DMS79 treated with DMSO at 0.1 percent for 48 hours (cell line): ENCODE measurements around the gene ZNF500.
A peak's percentile ranks its signal among the peaks of the same experiment; 100 is the strongest.
"Not testable (repeated sequence)": the region's sequence is repeated elsewhere in the genome, so short reads cannot be mapped to it uniquely, and the experiment has no call there.

Experiments
- DNase-seq: peaks from one replicate; lab custom pipeline; 2025; lab: John Stamatoyannopoulos, UW

Gene ZNF500

DNA sequence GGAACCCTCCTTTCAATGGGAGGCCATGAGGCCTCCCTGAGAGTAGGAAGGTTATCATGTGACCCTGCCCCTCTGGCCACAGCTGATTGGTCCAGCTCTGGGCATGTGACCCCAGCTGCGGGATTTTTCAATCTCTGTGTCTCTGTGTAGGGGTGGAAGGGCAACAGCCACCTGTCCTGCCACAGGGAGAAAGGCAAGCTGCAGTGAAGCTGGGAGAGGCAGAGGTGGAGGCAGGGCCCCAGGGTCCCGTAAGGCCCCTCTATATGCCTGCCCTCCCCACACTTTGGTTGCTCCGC, 21.7 kb downstream of the ZNF500 start:
- no peak for DNase-seq

- DNase-seq, result no peak
Observed at GRCh38 chr16:4744555-4745273, 22.2 kb downstream of the ZNF500 start.

DNA sequence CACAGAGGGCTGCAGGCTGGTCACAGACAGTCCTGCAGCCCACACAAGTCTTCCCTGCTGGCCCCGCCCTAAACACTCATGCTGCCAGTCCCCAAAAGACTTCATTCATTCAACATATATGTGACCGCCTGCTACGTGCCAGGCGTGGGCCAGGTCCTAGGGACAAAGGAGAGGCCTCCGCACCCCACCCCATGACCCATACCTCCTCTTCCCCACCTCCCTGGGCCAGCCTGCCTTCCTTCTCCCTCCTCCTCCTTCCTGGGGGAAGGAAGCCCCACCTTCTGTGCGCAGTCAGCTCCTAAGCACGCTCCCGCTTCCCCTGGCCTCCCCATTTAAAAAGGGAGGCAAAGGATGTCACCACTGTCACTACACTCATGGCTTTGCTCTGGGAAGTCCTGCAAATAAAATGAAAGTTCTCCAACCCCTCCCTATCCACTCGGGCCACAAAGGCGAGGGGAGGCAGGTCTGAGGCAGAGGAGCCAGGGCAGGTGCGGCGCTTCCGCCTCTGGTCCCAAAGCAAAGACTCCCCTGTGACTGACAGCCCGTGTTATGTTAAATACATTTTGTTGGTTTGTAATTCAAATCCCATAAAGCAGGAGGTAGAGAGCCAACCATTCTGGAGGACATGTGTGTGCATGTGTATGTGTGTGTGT, 23.6 kb downstream of the ZNF500 start:
- DNase-seq, result no peak

DNA sequence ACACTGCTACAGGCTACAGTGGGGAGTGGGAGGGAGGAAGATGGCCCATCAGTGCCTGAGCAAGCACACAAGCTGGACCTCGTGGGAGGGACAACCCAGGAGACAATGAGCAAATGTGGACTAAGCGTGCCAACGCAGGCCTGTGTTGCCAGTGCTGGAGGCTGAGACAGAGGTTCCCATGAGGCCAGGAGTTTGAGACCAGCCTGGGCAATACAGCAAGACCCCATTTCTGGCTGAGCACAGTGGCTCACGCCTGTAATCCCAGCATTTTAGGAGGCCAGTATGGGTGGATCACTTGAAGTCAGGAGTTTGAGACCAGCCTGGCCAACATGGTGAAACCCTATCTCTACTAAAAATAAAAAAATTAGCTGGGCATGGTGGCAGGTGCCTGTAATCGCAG, 28.6 kb downstream of the ZNF500 start:
- DNase-seq, result not testable (repeated sequence)

GRCh38 chr16:4737545-4737944, 29.4 kb downstream of the ZNF500 start:
- no peak for DNase-seq

- DNase-seq, result no peak
Observed at GRCh38 chr16:4736546-4736945, 30.4 kb downstream of the ZNF500 start.

- peak; percentile 59 for DNase-seq
Observed at GRCh38 chr16:4734730-4735535, 32.0 kb downstream of the ZNF500 start.

- peak; percentile 82 for DNase-seq
Observed at GRCh38 chr16:4734063-4734729, 32.8 kb downstream of the ZNF500 start, which contains the start of the genes ANKS3 and DNAAF8. Gene ANKS3, minus strand, starts transcription at chr16:4734271. Its CDS starts 4,122 bp downstream, at chr16:4730149. Gene DNAAF8, plus strand, starts transcription at chr16:4734537. Its CDS starts 1,978 bp downstream, at chr16:4736515.

GRCh38 chr16:4733747-4734062, 33.3 kb downstream of the ZNF500 start:
- DNase-seq, result no peak

DNA sequence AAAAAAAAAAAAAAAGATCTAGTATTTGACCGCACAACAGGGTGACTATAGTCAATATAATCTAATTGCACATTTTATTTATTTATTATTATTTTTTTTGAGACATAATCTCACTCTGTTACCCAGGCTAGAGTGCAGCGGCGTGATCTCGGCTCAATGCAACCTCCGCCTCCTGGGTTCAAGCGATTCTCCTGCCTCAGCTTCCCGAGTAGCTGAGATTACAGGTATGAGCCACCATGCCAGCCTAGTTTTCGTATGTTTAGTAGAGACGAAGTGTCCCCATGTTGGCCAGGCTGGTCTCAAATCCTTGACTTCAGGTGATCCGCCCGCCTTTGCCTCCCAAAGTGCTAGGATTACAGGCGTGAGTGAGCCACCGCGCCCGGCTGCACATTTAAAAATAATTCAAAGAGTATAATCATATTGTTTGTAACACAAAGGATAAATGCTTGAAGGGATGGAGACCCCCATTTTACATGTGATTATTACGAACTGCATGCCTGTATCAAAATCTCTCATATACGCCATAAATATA, 33.7 kb downstream of the ZNF500 start:
- DNase-seq, result no peak

GRCh38 chr16:4729876-4730275, 37.1 kb downstream of the ZNF500 start:
- no peak for DNase-seq

- no peak for DNase-seq
Observed at GRCh38 chr16:4728676-4729075, 38.3 kb downstream of the ZNF500 start.

GRCh38 chr16:4726616-4727015, 40.3 kb downstream of the ZNF500 start:
- DNase-seq, result no peak

DNA sequence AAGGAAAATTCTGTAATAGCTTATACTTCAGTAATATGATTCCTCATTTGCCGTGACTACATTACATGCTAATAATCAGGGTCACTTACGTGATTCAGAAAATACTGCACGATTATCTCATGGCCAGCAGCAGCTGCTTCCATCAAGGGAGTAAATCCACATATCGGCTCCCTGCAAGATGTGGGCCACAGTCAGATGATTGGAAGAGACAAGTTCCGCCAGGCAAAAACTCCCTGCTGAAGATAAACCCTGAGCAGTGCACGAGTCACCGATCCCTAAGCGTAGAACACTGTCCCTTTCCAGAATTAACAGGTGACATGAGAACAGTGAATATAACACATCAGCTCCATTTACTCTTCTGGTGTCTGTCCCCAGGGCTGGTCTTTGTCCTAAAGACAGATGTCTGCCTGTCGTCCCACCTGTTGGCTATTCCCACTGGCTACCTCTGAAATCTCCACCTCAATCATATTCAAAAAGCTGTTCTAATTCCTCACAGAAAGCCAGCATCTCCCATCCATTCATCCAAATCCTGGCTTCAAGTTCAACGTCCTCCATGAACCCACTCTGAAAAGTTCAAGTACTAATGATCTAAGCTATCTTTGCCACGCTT, 42.2 kb downstream of the ZNF500 start:
- no peak for DNase-seq

- no peak for DNase-seq
Observed at GRCh38 chr16:4723071-4723767, 43.7 kb downstream of the ZNF500 start.

GRCh38 chr16:4718466-4718865, 48.5 kb downstream of the ZNF500 start:
- DNase-seq, result no peak

DNA sequence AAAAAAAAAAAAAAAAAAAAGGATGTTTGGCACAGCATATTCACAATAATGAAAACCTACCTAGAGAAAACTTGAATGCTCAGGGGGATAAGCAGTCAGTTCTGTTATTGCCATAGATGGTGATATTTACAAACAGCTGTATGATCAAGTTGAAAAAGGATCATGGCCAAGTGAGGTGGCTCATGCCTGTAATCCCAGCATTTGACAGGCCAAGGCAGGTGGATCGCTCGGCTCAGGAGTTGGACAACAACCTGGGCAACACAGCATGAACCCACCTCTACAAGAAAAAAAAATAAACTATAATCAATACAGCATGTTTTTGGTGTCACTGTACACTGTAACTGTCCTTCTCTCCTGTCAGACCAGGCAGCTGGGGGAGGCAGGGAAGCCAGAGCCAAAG, 52.0 kb downstream of the ZNF500 start:
- DNase-seq, result no peak

- no peak for DNase-seq
Observed at GRCh38 chr16:4713663-4714501, 53.1 kb downstream of the ZNF500 start.

DNA sequence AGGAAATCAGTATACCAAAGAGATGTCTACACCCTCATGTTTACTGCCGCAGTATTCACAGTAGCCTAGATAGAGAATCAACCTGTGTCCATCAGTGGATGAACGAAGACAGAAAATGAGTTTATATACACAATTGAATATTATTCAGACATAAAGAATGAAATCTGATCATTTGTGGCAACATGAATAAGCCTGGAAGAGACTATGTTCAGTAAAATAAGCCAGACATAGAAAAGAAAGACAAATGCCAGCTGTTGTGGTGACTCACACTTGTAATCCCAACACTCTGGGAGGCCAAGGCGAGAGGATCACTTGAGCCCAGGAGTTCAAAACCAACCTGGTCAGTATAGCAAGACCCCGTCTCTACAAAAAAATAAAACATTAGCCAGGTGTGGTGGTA, 57.5 kb downstream of the ZNF500 start:
- no peak for DNase-seq

GRCh38 chr16:4706871-4707270, 60.1 kb downstream of the ZNF500 start:
- no peak for DNase-seq
